ENCODE results near the gene POLD2.

DNA sequence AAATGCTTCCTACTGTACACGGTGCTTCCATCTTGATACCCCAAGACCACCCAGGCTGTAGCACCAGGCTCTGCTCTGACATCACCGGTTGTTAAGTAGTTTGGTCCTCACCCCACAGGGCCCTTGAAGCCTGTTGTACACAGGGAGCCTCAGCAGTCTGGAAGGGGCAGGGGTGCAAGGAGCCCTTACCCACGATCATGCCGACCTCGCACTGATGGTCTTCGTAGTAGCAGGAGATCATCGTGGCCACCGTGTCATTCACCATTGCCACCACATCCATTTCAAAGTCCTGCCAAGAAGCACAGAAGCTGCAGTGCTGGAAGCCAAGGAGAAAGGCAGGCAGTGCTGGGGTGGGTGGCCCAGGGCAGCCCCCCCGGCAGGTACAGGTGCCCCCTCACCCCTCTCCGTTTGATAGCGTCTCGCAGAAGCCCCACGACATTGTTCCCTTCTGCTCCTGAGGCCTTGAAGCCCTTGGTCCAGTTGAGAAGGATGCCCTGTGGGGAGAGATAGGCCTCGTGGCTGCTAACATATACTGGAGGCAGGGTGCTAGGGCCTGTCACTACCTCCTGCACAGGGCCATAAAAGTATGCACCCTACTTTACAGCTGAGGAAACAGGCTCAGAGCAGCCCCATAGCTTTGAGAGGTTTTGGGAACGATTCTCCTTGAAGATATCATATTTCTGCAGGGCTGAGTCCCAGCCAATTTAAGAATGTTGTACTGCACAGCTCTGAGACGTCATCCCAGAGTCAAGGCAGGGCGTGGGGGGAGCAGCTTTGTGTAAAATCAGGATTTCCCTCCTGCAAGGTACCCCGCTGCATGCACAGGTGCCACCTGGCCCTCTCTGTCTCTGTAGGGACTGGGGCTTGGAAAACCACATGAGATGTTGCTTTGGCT is 26.5 kb upstream of the POLD2 start:
- TF ChIP-seq POLR2A (IDR thresholded peaks at IDR 0.05; ENCODE audit: low read depth, low read length) (no peak), POLR2AphosphoS5 (IDR thresholded peaks at IDR 0.05; ENCODE audit: low read depth, low read length) (no peak), TAF1 (IDR thresholded peaks at IDR 0.05; ENCODE audit: borderline replicate concordance, low read depth, low read length) (no peak)
